ENCODE data around the gene PLA2G4B. TPM values are rescaled to one million over a fixed set of nuclear protein-coding genes. Genes with fewer than 3 reads are reported as not detected.

The PLA2G4B gene
- total and polyA plus RNA-seq, 2 of the 8 experiments (the other 6 are each of a cell fraction or from before 2014, with no cell fraction given) = 4.2 to 9.2 TPM

DNA sequence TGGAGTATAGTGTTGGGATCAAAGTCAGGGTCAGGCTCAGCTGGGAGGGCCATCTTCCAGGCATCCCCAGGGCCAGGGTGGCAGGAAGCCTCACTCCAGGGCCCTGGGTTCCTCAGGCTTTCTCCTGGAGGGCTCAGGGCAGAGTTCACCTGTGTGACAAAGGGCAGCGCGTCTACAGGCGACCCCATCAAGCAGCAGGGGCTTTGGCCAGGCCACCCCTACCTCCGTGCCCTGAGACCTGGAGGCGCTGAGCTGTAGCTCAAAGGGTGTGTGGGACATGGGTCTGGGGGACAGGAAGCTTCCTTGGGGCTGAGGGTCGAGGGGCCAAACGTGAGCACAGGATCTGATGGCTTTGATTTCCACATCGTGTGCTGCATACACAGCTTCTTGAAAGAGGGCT, 42.4 kb downstream of the PLA2G4B start:
- 85% methylated on average over 8 of the region's 8 CpGs; no CpG with 5 or more reads in 1 of the 2 experiments for WGBS, 2 experiments (ENCODE audit: extremely low coverage in 1 of 2, insufficient coverage in 1 of 2, insufficient read length in 1 of 2, insufficient replicate concordance in 2 of 2, low coverage in 1 of 2, low lambda C conversion rate in 2 of 2, missing lambda C conversion rate in 1 of 2)
- Histone ChIP-seq H3K4me1 (replicated peaks in 1 of 4; ENCODE audit: control insufficient read depth in 3 of 4, insufficient read depth in 4 of 4, low read length in 3 of 4) (peaks cover 0 to 9% (median 4%) of the 10 kb centered on the region in 4 experiments; a peak in 5 of 7 replicates), H2AK5ac (ENCODE audit: low read depth, low read length) (0 out of 2 replicates have a peak overlapping the region, but pooled peaks have one; percentile 7), H3K27ac (ENCODE audit: low read depth, low read length) (no peak overlapping the region), H3K14ac (ENCODE audit: insufficient read length) (no peak overlapping the region), H3K9me3 (ENCODE audit: insufficient read depth in 2 of 2, low read depth in 1 of 2, low read length in 1 of 2) (no peaks in the 10 kb centered on the region), H4K5ac (ENCODE audit: insufficient read length, low read depth, low read length) (no peak overlapping the region), H3K79me2 (ENCODE audit: control insufficient read depth in 1 of 2, insufficient read depth in 2 of 2, low read length in 2 of 2) (no peaks in the 10 kb centered on the region), H3K23me2 (ENCODE audit: low read depth, low read length) (peaks cover 4% of the 10 kb centered on the region; the same call in 1 of the 2 replicates), H2BK120ac (replicated peaks; ENCODE audit: low read depth, low read length) (no peak overlapping the region), H3K18ac (ENCODE audit: extremely low read depth, low read length) (no peak overlapping the region), H4K8ac (ENCODE audit: extremely low read depth, insufficient read depth, low read length) (peak overlapping the region; percentile 11; the same call in 1 of the 2 replicates), H2BK20ac (ENCODE audit: low read length) (no peak overlapping the region), H3K4ac (replicated peaks; ENCODE audit: insufficient read length, low read depth, low read length) (no peak overlapping the region), H3K56ac (replicated peaks; ENCODE audit: insufficient read length, low read depth, low read length) (no peak overlapping the region), H3K27me3 (replicated peaks in 1 of 4; ENCODE audit: control insufficient read depth in 3 of 4, extremely low read depth in 1 of 4, insufficient read depth in 3 of 4, low read length in 3 of 4) (peaks cover 21 to 36% (median 31%) of the 10 kb centered on the region in 4 experiments), H3K36me3 (ENCODE audit: control insufficient read depth in 2 of 4, insufficient read depth in 4 of 4, low read length in 3 of 4) (no peaks in the 10 kb centered on the region), H2BK15ac (ENCODE audit: low read length) (peak overlapping the region; percentile 1; the same call in 1 of the 2 replicates), H2BK12ac (ENCODE audit: low read depth, low read length) (peak overlapping the region; percentile 27; the same call in 1 of the 2 replicates), H3K79me1 (ENCODE audit: low read depth, low read length) (no peaks in the 10 kb centered on the region), H4K91ac (replicated peaks; ENCODE audit: insufficient read length, low read length) (no peak overlapping the region), H3K9ac (replicated peaks in 1 of 4; ENCODE audit: extremely low read depth in 1 of 4, low read depth in 3 of 4, low read length in 3 of 4) (no peak overlapping the region), H4K20me1 (replicated peaks in 1 of 2; ENCODE audit: control insufficient read depth in 1 of 2, insufficient read depth in 2 of 2, low read length in 2 of 2) (peaks cover 0 to 2% of the 10 kb centered on the region in 2 experiments), H2AFZ (ENCODE audit: low read length) (no peak overlapping the region), H2BK5ac (ENCODE audit: low read depth, low read length) (no peak overlapping the region), H3K23ac (ENCODE audit: insufficient read length) (no peak overlapping the region), H3K4me2 (ENCODE audit: insufficient read depth in 1 of 2, low read depth in 2 of 2, low read length in 2 of 2) (0 out of 4 replicates have a peak overlapping the region, but pooled peaks of 1 of the 2 experiments have one; percentile 69), H3K4me3 (ENCODE audit: extremely low read depth in 1 of 4, insufficient read depth in 2 of 4, low read depth in 3 of 4, low read length in 4 of 4) (no peak overlapping the region)
- ChIA-PET CTCF (ENCODE audit: partially characterized antibody) (interaction anchor here (0.7 to 7.9 kb wide), 10 partner anchors 11 to 107 kb away, joined by 3 to 58 read pairs (median 5); partner anchors contain the start of gene MAPKBP1), POLR2A (ENCODE audit: partially characterized antibody) (interaction anchor here (0.8 to 3.2 kb wide), 6 partner anchors 11 to 295 kb away, joined by 3 to 11 read pairs (median 4); partner anchors contain the start of gene JMJD7)
- no peak for FAIRE-seq
- no peak for DNase-seq (ENCODE audit: low read depth in 1 of 2, low spot score in 2 of 2)
- TF ChIP-seq TEAD4 (IDR thresholded peaks at IDR 0.05; ENCODE audit: low read depth, low read length) (no peak), KDM4A (IDR thresholded peaks at IDR 0.05; ENCODE audit: low read depth, low read length, severe bottlenecking) (no peak), YY1 (IDR thresholded peaks at IDR 0.05; ENCODE audit: low read depth, low read length) (no peak), TBP (IDR thresholded peaks at IDR 0.05; ENCODE audit: low read depth, low read length) (no peak), SP2 (IDR thresholded peaks at IDR 0.05; ENCODE audit: low read length) (no peak), SP4 (IDR thresholded peaks at IDR 0.05; ENCODE audit: low read length) (no peak), GTF2F1 (IDR thresholded peaks at IDR 0.05; ENCODE audit: borderline replicate concordance, low read depth, low read length) (no peak), RXRA (IDR thresholded peaks at IDR 0.05; ENCODE audit: insufficient read depth, low read depth, low read length) (no peak), CREB1 (IDR thresholded peaks at IDR 0.05) (no peak), RAD21 (IDR thresholded peaks at IDR 0.05 in 1 of 2, conservative IDR thresholded peaks at IDR 0.05 in 1 of 2; ENCODE audit: low read depth in 2 of 2, low read length in 2 of 2) (no peak), ZNF274 (IDR thresholded peaks at IDR 0.05; ENCODE audit: borderline replicate concordance, extremely low read depth, low read length) (no peak), GABPA (IDR thresholded peaks at IDR 0.05; ENCODE audit: borderline replicate concordance, insufficient read depth, low read length) (no peak)
- TF ChIP-seq, protein P1, sequence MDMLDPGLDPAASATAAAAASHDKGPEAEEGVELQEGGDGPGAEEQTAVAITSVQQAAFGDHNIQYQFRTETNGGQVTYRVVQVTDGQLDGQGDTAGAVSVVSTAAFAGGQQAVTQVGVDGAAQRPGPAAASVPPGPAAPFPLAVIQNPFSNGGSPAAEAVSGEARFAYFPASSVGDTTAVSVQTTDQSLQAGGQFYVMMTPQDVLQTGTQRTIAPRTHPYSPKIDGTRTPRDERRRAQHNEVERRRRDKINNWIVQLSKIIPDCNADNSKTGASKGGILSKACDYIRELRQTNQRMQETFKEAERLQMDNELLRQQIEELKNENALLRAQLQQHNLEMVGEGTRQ (IDR thresholded peaks at IDR 0.05; ENCODE audit: low read length) = no peak
